ENCODE data around the gene RPL37.

DNA sequence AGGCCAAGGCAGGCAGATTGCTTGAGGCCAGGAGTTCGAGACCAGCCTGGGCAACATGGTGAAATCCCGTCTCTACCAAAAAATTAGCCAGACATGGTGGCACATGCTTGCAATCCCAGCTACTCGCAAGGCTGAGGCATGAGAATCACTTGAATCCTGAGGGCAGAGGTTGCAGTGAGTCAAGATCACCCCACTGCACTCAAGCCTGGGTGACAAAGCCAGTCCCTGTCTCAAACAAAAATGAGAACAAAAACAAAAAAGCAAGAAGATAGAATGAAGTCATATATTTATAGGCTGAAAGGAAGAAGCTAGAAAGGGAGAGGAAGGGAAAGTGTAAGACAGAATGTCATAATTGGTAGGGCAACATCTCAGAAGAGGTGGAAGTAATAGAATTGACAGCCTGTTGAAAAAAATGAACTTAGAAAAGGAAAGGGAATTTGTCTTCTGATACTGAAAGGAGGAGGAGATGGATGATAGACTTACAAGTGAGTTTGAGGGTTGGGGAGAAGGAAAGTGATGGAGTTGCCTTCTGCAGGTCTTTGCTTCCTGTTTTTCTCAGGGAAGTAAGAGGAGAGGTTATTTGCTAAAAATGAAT is 38.4 kb upstream of the RPL37 start:
- TF ChIP-seq POLR2AphosphoS5 (IDR thresholded peaks at IDR 0.05; ENCODE audit: low read depth, low read length) (no peak), POLR2A (IDR thresholded peaks at IDR 0.05; ENCODE audit: low read depth, low read length) (no peak), TAF1 (IDR thresholded peaks at IDR 0.05; ENCODE audit: low read depth, low read length) (no peak), SPI1 (IDR thresholded peaks at IDR 0.05; ENCODE audit: low read depth, low read length) (no peak), POU2F2 (IDR thresholded peaks at IDR 0.05; ENCODE audit: low read depth, low read length) (no peak)

All from GM12891 (cell line).